Heart right ventricle (tissue), 16 donors: ENCODE measurements around the gene CERS3. TPM values are rescaled to one million over a fixed set of nuclear protein-coding genes. Genes with fewer than 3 reads are reported as not detected.

Experiments
- ATAC-seq, 8 donors: fragments of 200-7000 bp; cut with Tn5 transposase; one replicate each; pipeline ENCODE4 v1.9.1; 2020; ENCODE audit warnings: mild to moderate bottlenecking in 8 of 8, moderate library complexity in 8 of 8, moderate number of reproducible peaks in 1 of 8
- DNase-seq, 2 donors: peaks; one replicate each; pipeline ENCODE4 v3.0.0-alpha.2; 2020
- H3K27ac ChIP-seq, 10 donors: fragments of 200-600 bp; sonication (generic) in 2 of 10; one replicate each; pipeline versions ENCODE4 v1.5.0 to v1.8.0; 2020 to 2022; ENCODE audit warnings: mild to moderate bottlenecking in 3 of 10
- H3K27me3 ChIP-seq, 7 donors: fragments of 200-600 bp; one replicate each; pipeline ENCODE4 v1.8.0; 2021 to 2022; ENCODE audit warnings: mild to moderate bottlenecking in 2 of 7
- H3K36me3 ChIP-seq, 9 donors: fragments of 200-600 bp; sonication (generic) in 1 of 9; one replicate each; pipeline versions ENCODE4 v1.5.0 to v1.8.0; 2020 to 2022; ENCODE audit warnings: mild to moderate bottlenecking in 2 of 9
- H3K4me1 ChIP-seq, 9 donors: fragments of 200-600 bp; sonication (generic) in 1 of 9; one replicate each; pipeline versions ENCODE4 v1.5.0 to v1.8.0; 2020 to 2022; ENCODE audit warnings: mild to moderate bottlenecking in 4 of 9
- H3K4me3 ChIP-seq, 10 donors: fragments of 200-600 bp; sonication (generic) in 2 of 10; one replicate each; pipeline versions ENCODE4 v1.5.0 to v1.8.0; 2020 to 2022; ENCODE audit warnings: mild to moderate bottlenecking in 7 of 10, moderate library complexity in 2 of 10
- H3K9me3 ChIP-seq, 11 donors: fragments of 200-600 bp in 10 of 11; sonication (generic) in 2 of 11; one replicate each; pipeline versions ENCODE4 v1.5.0 to v1.8.0; 2013 to 2022; ENCODE audit warnings: mild to moderate bottlenecking in 2 of 11, control low read depth in 1 of 11, moderate library complexity in 1 of 11
- WGBS, 2 donors: extraction: QIAGEN DNeasy Blood & Tissue Kit; methylation state at CpG; one replicate each; pipeline ENCODE4 v1.1.7; 2013; ENCODE audit warnings: inconsistent platforms in 1 of 2; 5-methylcytosine and 5-hydroxymethylcytosine counted together
- intact Hi-C, 10 donors: fragments of 100-400 bp; cut with DNase I; formaldehyde crosslinking; loops; one replicate each; pipeline versions ENCODE4 v1.11.1 to v1.14.2; 2022
- polyA plus RNA-seq, 2 donors: library from polyadenylated mRNA; stranded (reverse); fragments of 200-250 nt; gene quantifications; one replicate each; pipeline ENCODE4 v1.2.3, GENCODE V29; 2013
- total RNA-seq, 10 donors: library from RNA; stranded (reverse); fragmentation: NEBNext Ultra II Directional in 3 of 10; extraction: Animal tissue kit (Norgen Biotek cat#: 25700) in 3 of 10; gene quantifications; one replicate each; pipeline versions ENCODE4 v1.2.1 to v1.2.4, GENCODE V29; 2021 to 2023
- TF ChIP-seq, protein P1 (sequence below), 9 donors: fragments of 200-600 bp; sonication (generic) in 2 of 9; IDR thresholded peaks; one replicate each; pipeline versions ENCODE4 v1.5.0 to v1.8.0; 2021 to 2022; ENCODE audit warnings: antibody characterized with exemption in 9 of 9, mild to moderate bottlenecking in 5 of 9, moderate library complexity in 1 of 9
- donor health status: Arrhythmogenic right ventricular cardiomyopathy.
- donor health status: ischemic (EF 13 %, LVEDD 7.1; RV severe dilation, severe dysfunction).
- donor health status: healthy with polysubstance abuse.
- donor health status: DM: no; HTN: yes; CAD: no.
- donor health status: DM: no; HTN: no; CAD: no.
- donor health status: ischemic (EF 25% LVEDD 6.9; RV normal size, moderate dysfunction).
- donor health status: ischemic (EF 25% LVEDD 5.7; RV mildly dilated, moderate dysfunction).
- donor health status: healthy.
- donor health status: DM: yes; HTN: yes; CAD: no.
- donor health status: Ischemic cardiomyopathy.
- donor health status: ischemic (EF 35%, LVEDD 5.7; RV mildly dilated, moderate dysfunction).
- donor health status: nonischemic (EF 11% LVEDD 7.7; RV severe dilation, severe dysfunction).
- donor health status: DM: yes; HTN: yes; CAD: no.
- donor health status: PGD.
- donor health status: ischemic (EF 29% LVEDD 5.4; RV normal size, mild dysfunction).
- donor health status: nonischemic (EF 23%, LVEDD 6.1; RV moderate dilation, normal function).

The CERS3 gene
- total and polyA plus RNA-seq, 12 donors: 0.03 TPM; not detected in 11

DNA sequence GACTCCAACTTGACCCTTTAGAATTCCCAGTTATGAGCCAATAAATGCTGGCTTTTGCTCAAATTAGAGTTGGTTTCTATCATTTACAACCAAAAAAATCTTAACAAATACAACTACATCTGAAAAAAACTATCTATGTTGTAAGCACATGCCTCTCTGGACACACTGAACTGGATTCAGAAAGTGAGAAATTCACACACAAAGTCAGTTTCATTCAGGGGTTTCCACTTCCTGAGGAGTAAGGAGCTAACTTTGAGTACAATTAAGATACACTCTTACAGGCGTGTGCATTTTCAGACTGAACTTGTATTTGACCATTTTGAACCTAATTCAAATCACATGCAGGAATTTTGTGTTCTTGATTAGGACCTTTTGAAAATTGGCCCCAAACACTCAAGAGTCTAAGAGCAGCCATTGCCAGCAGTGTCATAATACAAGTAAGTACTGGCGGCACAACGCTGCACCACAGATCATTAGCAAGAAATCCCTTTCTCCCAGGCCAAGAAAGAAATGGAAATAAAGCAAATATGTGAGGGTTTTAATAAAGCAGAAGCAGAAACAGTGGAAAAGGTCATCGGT lies 42.1 kb upstream of the CERS3 start:
- Histone ChIP-seq H3K36me3 (peaks cover 0 to 67% (median 13%) of the 10 kb centered on the region in 9 donors), H3K27me3 (no peaks in the 10 kb centered on the region), H3K4me3 (no peak overlapping the region), H3K27ac (no peak overlapping the region), H3K9me3 (no peaks in the 10 kb centered on the region), H3K4me1 (peaks cover 0 to 4% (median 0%) of the 10 kb centered on the region in 9 donors)
- WGBS, 2 donors: 91 to 96% methylated on average over 4 of the region's 4 CpGs
- intact Hi-C loops: loop anchor here in 7 of 10 donors (1.0 to 5.0 kb wide), 6 partner anchors 219 to 229 kb away; partner anchors contain the start of gene ADAMTS17 (in 1 of the 7)
- DNase-seq (no peak), ATAC-seq (no peak)
- TF ChIP-seq, protein P1, sequence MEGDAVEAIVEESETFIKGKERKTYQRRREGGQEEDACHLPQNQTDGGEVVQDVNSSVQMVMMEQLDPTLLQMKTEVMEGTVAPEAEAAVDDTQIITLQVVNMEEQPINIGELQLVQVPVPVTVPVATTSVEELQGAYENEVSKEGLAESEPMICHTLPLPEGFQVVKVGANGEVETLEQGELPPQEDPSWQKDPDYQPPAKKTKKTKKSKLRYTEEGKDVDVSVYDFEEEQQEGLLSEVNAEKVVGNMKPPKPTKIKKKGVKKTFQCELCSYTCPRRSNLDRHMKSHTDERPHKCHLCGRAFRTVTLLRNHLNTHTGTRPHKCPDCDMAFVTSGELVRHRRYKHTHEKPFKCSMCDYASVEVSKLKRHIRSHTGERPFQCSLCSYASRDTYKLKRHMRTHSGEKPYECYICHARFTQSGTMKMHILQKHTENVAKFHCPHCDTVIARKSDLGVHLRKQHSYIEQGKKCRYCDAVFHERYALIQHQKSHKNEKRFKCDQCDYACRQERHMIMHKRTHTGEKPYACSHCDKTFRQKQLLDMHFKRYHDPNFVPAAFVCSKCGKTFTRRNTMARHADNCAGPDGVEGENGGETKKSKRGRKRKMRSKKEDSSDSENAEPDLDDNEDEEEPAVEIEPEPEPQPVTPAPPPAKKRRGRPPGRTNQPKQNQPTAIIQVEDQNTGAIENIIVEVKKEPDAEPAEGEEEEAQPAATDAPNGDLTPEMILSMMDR (IDR thresholded peaks at IDR 0.05): no peak

DNA sequence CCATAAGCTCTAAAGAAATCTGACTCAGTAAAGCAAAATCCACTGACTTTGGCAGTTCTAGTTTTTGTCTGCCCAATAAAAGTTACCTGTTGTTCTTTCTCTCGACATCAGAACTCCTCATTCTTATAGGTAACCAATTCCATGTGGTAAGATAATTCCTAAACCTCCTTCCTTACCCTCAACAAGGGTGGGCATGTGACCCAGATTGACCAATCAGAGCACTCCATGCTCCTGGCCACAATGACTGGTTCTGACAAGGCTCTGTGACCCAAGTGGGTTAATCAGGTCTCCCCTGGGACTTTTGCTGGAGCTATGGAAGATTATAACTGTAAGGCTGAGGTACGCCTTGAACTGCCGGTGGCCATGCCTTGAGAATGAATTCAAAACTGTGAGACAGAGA lies 41.5 kb upstream of the CERS3 start:
- intact Hi-C loops: loop anchor here in 5 of 10 donors (2.0 to 5.0 kb wide), 4 partner anchors 218 to 228 kb away; partner anchors contain the start of gene ADAMTS17 (in 1 of the 5)
- Histone ChIP-seq H3K36me3 (peaks cover 0 to 67% (median 13%) of the 10 kb centered on the region in 9 donors), H3K4me3 (no peak overlapping the region), H3K27ac (no peak overlapping the region), H3K4me1 (peaks cover 0 to 4% (median 0%) of the 10 kb centered on the region in 9 donors), H3K9me3 (no peaks in the 10 kb centered on the region), H3K27me3 (no peaks in the 10 kb centered on the region)
- DNase-seq: no peak
- ATAC-seq: no peak
- 92 to 96% methylated on average over 3 of the region's 3 CpGs for WGBS, 2 donors
- TF ChIP-seq, protein P1 (IDR thresholded peaks at IDR 0.05): no peak

DNA sequence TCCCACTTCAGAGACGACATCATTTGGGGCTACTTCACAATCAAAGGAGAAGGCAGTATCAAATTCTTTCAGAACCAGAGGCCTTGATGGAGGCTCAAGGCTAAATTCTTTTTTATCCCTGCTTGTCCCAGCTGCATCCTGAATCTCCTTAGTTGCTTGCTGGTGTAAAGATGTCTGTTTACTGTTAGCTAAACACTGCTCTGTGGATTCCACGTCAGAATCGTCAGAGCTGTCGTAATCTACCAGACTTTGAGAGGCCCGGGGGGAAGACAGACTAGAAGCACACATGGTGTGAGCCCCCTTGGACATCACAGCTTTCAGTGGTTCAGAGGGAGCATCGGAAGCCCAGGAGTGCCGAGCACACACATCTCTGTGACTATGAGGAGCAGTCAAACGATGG lies 40.6 kb upstream of the CERS3 start:
- Histone ChIP-seq H3K4me1 (peaks cover 0 to 4% (median 0%) of the 10 kb centered on the region in 9 donors), H3K4me3 (no peak overlapping the region), H3K9me3 (no peaks in the 10 kb centered on the region), H3K27ac (no peak overlapping the region), H3K36me3 (peaks cover 0 to 60% (median 13%) of the 10 kb centered on the region in 9 donors), H3K27me3 (no peaks in the 10 kb centered on the region)
- intact Hi-C loops: loop anchor here in 2 of 10 donors (10.0 kb wide), 2 partner anchors 215 to 635 kb away; no protein-coding TSS in a partner anchor
- no peak for DNase-seq
- TF ChIP-seq, protein P1 (IDR thresholded peaks at IDR 0.05): no peak
- 81 to 84% methylated on average over 8 of the region's 8 CpGs for WGBS, 2 donors
- ATAC-seq: no peak

DNA sequence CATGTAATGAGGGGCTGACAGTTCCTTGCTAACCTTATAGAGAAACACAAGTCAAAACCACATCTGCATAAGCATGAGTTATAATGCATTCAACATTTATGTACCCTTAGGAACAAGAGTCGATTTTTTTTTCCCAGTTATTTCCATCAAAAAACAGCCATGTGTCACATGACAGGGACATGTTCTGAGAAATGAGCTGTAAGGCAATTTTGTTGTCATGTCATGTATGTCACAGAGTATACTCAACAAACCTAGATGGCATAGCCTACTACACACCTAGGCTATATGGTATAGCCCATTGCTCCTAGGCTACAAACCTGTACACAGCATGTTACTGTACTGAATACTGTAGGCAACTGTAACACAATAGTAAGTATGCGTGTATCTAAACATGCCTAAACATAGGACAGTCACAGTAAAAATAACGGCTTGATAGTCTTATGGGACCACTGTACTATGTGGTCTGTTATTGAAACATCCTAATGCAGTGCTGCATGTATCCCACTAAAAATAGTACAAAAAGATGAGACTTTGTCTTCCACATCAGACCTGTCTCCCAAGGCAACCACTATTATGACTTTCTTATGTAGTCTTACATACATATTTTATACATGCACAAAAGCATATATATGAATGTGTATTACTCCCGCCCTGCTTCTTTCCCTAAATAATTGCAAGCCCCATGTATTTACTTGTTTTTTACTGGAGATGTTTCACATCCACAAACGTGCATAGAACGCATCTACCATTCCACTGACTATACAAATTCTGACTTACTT lies 38.3 kb upstream of the CERS3 start:
- H3K36me3 ChIP-seq: peaks cover 0 to 42% (median 5%) of the 10 kb centered on the region in 9 donors
- peaks cover 0 to under 1% (median 0%) of the 10 kb centered on the region in 9 donors for H3K4me1 ChIP-seq
- ATAC-seq (no peak), DNase-seq (no peak)
- WGBS, 2 donors: 93 to 95% methylated on average over 6 of the region's 6 CpGs
- no peaks in the 10 kb centered on the region for H3K9me3 ChIP-seq
- no peak overlapping the region for H3K4me3 ChIP-seq
- intact Hi-C loops: loop anchor here in 2 of 10 donors (10.0 kb wide), 2 partner anchors 212 to 632 kb away; no protein-coding TSS in a partner anchor
- no peaks in the 10 kb centered on the region for H3K27me3 ChIP-seq
- H3K27ac ChIP-seq: no peak overlapping the region
- TF ChIP-seq, protein P1 (IDR thresholded peaks at IDR 0.05): no peak
